Astrocyte of the cerebellum (primary cell): ENCODE results near the gene CRISPLD2.

Source experiments
- DNase-seq: peaks from one replicate; pipeline ENCODE4 v3.0.0-alpha.2; 2011; ENCODE audit warnings: low read depth
- H3K4me3 ChIP-seq: 2 replicates; pipeline ENCODE4 v1.5.1; 2011; ENCODE audit warnings: mild to moderate bottlenecking, low read depth, low read length, moderate library complexity
- CTCF ChIP-seq: IDR thresholded peaks from 2 replicates; pipeline ENCODE4 v1.5.1; 2012; ENCODE audit warnings: low read length, low read depth, moderate library complexity, mild to moderate bottlenecking; ENCODE audit errors: missing control alignments
- in situ Hi-C: cut with HindIII; loops from 2 replicates; pipeline ENCODE4 v1.10.0; 2017; ENCODE audit warnings: low sequenced_read_pairs

The CRISPLD2 gene

GRCh38 chr16:84941921-84942320 lies 122.1 kb downstream of the CRISPLD2 start:
- no peak overlapping the region for H3K4me3 ChIP-seq
- no peak for DNase-seq

GRCh38 chr16:84942786-84943185 lies 123.0 kb downstream of the CRISPLD2 start:
- TF ChIP-seq CTCF = no peak
- no peak for DNase-seq
- in situ Hi-C loops = loop anchor here (5.0 to 10.0 kb wide), 4 partner anchors 35 to 198 kb away; no protein-coding TSS in a partner anchor
- no peak overlapping the region for H3K4me3 ChIP-seq

More at GRCh38 chr16:84941921-84942320, 122.1 kb downstream of the CRISPLD2 start:
- TF ChIP-seq CTCF = no peak
- in situ Hi-C loops = loop anchor here (5.0 to 10.0 kb wide), 4 partner anchors 35 to 197 kb away; no protein-coding TSS in a partner anchor

- in situ Hi-C loops = loop anchor here (5.0 to 10.0 kb wide), 4 partner anchors 34 to 199 kb away; no protein-coding TSS in a partner anchor
- no peak overlapping the region for H3K4me3 ChIP-seq
- TF ChIP-seq CTCF = no peak
- no peak for DNase-seq
Measured at GRCh38 chr16:84943620-84944019, 123.8 kb downstream of the CRISPLD2 start.

GRCh38 chr16:84947022-84947421 lies 127.2 kb downstream of the CRISPLD2 start:
- DNase-seq = no peak
- no peak overlapping the region for H3K4me3 ChIP-seq
- in situ Hi-C loops = loop anchor here (10.0 kb wide), 2 partner anchors 162 to 202 kb away; no protein-coding TSS in a partner anchor
- TF ChIP-seq CTCF = no peak

- DNase-seq = no peak
- in situ Hi-C loops = loop anchor here (10.0 kb wide), 2 partner anchors 163 to 203 kb away; no protein-coding TSS in a partner anchor
- no peak overlapping the region for H3K4me3 ChIP-seq
- no peak for TF ChIP-seq CTCF
Measured at GRCh38 chr16:84947996-84948850, 128.4 kb downstream of the CRISPLD2 start.

- in situ Hi-C loops = loop anchor here (10.0 kb wide), 2 partner anchors 164 to 204 kb away; no protein-coding TSS in a partner anchor
- TF ChIP-seq CTCF = no peak
- DNase-seq = no peak
- H3K4me3 ChIP-seq = no peak overlapping the region
Measured at GRCh38 chr16:84948851-84949610, 129.2 kb downstream of the CRISPLD2 start.
